ENCODE data around the gene VARS2.

DNA sequence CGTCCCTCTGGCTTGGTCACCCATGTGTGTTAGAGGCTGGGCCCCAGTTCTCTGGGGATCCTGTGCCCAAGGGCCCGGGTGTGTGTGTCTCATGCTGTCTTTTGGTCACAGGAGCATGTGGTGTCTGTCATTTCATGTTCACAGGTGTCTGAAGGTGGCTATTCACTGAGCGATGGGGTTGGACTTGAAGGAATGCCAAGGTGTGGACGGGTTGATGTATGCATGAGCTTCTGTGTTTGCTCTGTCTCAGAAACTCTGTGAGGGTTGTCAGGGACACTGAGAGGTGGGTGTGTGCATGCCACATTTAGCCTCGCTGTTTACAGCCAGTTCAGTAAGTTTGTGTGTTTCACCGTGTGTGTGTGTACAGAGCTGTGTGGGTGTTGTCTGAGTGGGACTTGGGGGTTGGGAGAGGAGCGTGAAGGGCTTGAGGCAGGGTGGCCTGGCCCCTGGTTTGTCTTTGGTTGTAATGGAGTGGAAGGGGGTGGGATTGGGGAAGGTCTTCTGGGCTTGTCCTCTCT, 28.5 kb upstream of the VARS2 start:
- TF ChIP-seq EP300 (IDR thresholded peaks at IDR 0.05), result no peak
- TF ChIP-seq, protein P1, sequence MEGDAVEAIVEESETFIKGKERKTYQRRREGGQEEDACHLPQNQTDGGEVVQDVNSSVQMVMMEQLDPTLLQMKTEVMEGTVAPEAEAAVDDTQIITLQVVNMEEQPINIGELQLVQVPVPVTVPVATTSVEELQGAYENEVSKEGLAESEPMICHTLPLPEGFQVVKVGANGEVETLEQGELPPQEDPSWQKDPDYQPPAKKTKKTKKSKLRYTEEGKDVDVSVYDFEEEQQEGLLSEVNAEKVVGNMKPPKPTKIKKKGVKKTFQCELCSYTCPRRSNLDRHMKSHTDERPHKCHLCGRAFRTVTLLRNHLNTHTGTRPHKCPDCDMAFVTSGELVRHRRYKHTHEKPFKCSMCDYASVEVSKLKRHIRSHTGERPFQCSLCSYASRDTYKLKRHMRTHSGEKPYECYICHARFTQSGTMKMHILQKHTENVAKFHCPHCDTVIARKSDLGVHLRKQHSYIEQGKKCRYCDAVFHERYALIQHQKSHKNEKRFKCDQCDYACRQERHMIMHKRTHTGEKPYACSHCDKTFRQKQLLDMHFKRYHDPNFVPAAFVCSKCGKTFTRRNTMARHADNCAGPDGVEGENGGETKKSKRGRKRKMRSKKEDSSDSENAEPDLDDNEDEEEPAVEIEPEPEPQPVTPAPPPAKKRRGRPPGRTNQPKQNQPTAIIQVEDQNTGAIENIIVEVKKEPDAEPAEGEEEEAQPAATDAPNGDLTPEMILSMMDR (IDR thresholded peaks at IDR 0.05), result no peak

Data from sigmoid colon (tissue), 4 donors.